Neural cell (in vitro differentiated cells): ENCODE results near the gene SRRM2.

Experiments used
- EP300 ChIP-seq: fragments of 450-650 bp; conservative IDR thresholded peaks from 2 replicates; pipeline ENCODE4 v1.6.1; 2014; ENCODE audit warnings: antibody characterized with exemption, mild to moderate bottlenecking, moderate library complexity; ENCODE audit not compliant: poor library complexity, severe bottlenecking
- EZH2 ChIP-seq: fragments of 200-600, 300-800 bp; shearing (Covaris generic), sonication (generic); IDR thresholded peaks from 2 replicates; pipeline ENCODE4 v1.6.1; 2014; ENCODE audit warnings: antibody characterized with exemption, low read length, borderline replicate concordance, mild to moderate bottlenecking; ENCODE audit not compliant: insufficient read depth, poor library complexity, severe bottlenecking
- MXI1 ChIP-seq: fragments of 450-650 bp; conservative IDR thresholded peaks from 2 replicates; pipeline ENCODE4 v1.6.1; 2014; ENCODE audit warnings: antibody characterized with exemption, mild to moderate bottlenecking; ENCODE audit not compliant: poor library complexity, severe bottlenecking
- POLR2AphosphoS5 ChIP-seq: IDR thresholded peaks from 2 replicates; pipeline ENCODE4 v1.6.1; 2012
- RAD21 ChIP-seq: fragments of 450-650 bp; conservative IDR thresholded peaks from 2 replicates; pipeline ENCODE4 v1.6.1; 2014; ENCODE audit warnings: antibody characterized with exemption, mild to moderate bottlenecking, moderate library complexity
- SMC3 ChIP-seq: fragments of 450-650 bp; conservative IDR thresholded peaks from 2 replicates; pipeline ENCODE4 v1.6.1; 2014; ENCODE audit warnings: antibody characterized with exemption, mild to moderate bottlenecking, moderate library complexity; ENCODE audit not compliant: poor library complexity
- TAF1 ChIP-seq: IDR thresholded peaks from 2 replicates; pipeline ENCODE4 v1.6.1; 2012; ENCODE audit warnings: low read depth
- TF ChIP-seq, protein P1 (sequence below): fragments of 450-650 bp; IDR thresholded peaks from 2 replicates; pipeline ENCODE4 v1.5.1; 2014; ENCODE audit warnings: antibody characterized with exemption, mild to moderate bottlenecking, moderate library complexity; ENCODE audit not compliant: poor library complexity, severe bottlenecking
- TF ChIP-seq, protein P2 (sequence below): IDR thresholded peaks from 2 replicates; pipeline ENCODE4 v1.6.1; 2012; ENCODE audit warnings: borderline replicate concordance

DNA sequence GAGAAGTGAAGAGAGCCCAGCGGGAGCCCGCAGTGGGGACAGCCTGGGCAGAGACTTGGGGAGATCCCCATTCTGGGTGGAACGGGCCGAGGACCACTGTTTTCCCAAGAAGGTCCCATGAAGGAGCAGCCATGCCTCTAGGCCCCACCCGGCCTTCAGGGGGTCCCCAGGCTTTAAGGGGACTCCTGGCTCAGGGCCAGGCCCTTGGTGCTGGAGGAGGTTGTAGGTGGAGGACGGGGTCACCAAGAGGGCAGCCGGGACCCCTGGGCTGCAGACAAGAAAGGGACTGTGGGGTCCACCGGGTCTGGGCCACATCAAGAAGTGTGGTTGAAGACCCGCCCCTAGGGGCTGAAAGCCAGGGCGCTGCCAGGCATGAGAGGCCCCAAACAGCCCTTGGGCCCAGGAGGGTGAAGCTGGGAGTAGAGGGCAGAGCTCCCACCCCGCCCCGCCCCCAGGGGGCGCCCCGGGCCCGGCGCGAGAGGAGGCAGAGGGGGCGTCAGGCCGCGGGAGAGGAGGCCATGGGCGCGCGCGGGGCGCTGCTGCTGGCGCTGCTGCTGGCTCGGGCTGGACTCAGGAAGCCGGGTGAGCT is 64.4 kb downstream of the SRRM2 start, which contains the start of gene PRSS21:
- TF ChIP-seq, protein P1, sequence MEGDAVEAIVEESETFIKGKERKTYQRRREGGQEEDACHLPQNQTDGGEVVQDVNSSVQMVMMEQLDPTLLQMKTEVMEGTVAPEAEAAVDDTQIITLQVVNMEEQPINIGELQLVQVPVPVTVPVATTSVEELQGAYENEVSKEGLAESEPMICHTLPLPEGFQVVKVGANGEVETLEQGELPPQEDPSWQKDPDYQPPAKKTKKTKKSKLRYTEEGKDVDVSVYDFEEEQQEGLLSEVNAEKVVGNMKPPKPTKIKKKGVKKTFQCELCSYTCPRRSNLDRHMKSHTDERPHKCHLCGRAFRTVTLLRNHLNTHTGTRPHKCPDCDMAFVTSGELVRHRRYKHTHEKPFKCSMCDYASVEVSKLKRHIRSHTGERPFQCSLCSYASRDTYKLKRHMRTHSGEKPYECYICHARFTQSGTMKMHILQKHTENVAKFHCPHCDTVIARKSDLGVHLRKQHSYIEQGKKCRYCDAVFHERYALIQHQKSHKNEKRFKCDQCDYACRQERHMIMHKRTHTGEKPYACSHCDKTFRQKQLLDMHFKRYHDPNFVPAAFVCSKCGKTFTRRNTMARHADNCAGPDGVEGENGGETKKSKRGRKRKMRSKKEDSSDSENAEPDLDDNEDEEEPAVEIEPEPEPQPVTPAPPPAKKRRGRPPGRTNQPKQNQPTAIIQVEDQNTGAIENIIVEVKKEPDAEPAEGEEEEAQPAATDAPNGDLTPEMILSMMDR: no peak
- TF ChIP-seq EZH2: no peak
- TF ChIP-seq SMC3: no peak
- TF ChIP-seq, protein P2, sequence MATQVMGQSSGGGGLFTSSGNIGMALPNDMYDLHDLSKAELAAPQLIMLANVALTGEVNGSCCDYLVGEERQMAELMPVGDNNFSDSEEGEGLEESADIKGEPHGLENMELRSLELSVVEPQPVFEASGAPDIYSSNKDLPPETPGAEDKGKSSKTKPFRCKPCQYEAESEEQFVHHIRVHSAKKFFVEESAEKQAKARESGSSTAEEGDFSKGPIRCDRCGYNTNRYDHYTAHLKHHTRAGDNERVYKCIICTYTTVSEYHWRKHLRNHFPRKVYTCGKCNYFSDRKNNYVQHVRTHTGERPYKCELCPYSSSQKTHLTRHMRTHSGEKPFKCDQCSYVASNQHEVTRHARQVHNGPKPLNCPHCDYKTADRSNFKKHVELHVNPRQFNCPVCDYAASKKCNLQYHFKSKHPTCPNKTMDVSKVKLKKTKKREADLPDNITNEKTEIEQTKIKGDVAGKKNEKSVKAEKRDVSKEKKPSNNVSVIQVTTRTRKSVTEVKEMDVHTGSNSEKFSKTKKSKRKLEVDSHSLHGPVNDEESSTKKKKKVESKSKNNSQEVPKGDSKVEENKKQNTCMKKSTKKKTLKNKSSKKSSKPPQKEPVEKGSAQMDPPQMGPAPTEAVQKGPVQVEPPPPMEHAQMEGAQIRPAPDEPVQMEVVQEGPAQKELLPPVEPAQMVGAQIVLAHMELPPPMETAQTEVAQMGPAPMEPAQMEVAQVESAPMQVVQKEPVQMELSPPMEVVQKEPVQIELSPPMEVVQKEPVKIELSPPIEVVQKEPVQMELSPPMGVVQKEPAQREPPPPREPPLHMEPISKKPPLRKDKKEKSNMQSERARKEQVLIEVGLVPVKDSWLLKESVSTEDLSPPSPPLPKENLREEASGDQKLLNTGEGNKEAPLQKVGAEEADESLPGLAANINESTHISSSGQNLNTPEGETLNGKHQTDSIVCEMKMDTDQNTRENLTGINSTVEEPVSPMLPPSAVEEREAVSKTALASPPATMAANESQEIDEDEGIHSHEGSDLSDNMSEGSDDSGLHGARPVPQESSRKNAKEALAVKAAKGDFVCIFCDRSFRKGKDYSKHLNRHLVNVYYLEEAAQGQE: no peak
- no peak for TF ChIP-seq POLR2AphosphoS5
- TF ChIP-seq TAF1: no peak
- TF ChIP-seq MXI1: no peak
- TF ChIP-seq EP300: no peak
- no peak for TF ChIP-seq RAD21
